ENCODE results near the gene SNED1.

The SNED1 gene

DNA sequence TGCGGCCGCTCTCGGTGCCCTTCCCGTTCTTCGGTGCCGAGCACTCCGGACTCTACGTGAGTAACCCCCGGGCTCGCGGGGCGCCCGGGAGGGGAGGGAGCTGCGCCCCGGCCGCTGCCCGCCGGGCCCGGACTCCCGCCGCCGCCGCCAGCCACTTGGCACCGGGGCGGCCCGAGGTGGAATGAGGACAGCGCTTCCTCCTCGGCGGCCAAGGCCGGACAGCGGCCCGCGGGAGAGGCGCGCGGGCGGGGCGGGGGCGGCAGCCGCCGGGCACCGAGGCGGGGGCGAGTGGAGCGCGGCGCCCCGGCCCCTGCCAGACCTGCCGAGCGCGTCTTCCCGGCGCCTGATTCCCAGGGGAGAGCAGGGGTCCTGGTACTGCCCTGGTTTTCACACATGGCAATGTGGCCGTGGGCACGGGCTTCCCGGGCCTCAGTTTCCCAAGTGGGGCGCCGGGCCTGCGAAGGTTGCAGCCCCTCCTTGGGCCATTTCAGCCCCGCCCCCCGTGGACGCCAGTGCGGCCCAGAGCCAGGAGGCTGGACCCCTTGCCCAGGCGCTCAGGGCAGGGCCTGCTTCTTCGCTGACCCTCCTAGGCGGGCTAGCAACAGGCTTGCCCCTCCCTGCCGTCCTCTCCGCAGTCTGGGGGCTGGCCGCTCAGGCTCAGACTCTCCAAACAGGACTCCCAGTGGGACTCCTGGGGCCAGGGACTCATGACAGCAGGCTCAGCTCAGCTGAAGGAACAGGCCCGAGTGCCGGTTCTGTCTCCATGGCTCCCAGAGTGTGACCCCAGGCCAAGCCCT is 775 bp downstream of the SNED1 start:
- Histone ChIP-seq H3K27ac (peak overlapping the region; percentile 54 to 87), H3K36me3 (peaks cover 12 to 40% (median 17%) of the 10 kb centered on the region in 3 donors), H3K4me1 (peaks cover 0 to 63% (median 37%) of the 10 kb centered on the region in 4 donors), H3K4me3 (peak overlapping the region; percentile 66 to 87), H3K9me3 (peaks cover 0 to 14% (median 11%) of the 10 kb centered on the region in 3 donors), H3K27me3 (no peaks in the 10 kb centered on the region)
- TF ChIP-seq CTCF (IDR thresholded peaks at IDR 0.05) = no peak
- peak; percentile 30 to 76 for DNase-seq
- intact Hi-C loops (cut with DNase I; ENCODE audit: low total_unique reads) = no loop called here

DNA sequence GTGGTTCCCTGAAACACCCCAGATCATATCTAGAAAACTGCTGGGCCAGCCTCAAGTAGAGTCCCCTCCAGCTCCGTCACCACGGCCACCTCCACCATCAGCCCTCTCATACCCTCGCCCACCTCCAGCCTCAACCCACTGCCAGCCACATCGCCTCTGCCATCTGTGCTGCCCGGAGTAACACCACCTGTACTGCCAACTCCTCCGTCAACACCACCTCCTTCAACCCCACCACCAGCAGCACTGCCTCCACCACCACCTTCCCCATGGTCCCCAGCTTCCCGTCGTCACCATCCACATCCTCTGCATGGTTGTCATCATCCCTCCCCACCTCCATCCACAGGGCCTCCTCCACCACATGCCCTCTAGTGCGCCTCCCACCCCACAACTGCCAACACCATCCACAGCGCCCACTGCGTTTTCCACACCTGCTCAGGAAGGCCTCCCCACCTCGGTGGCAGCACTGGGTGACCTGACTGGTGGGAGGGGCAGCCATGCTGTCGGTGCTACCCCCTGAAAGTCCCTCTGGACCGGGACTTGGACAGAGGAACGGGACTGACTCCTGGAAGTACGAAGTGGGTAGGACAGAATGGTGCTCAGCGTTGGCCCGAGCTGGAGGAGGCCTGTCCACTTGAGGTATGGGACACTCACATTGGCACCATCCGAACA is 1.6 kb downstream of the SNED1 start:
- peaks cover 16 to 40% (median 17%) of the 10 kb centered on the region in 3 donors for H3K36me3 ChIP-seq
- H3K27me3 ChIP-seq = no peaks in the 10 kb centered on the region
- no peak for TF ChIP-seq CTCF (IDR thresholded peaks at IDR 0.05)
- peaks cover 0 to 55% (median 33%) of the 10 kb centered on the region in 4 donors for H3K4me1 ChIP-seq
- peaks cover 0 to 18% (median 17%) of the 10 kb centered on the region in 3 donors for H3K9me3 ChIP-seq
- peak overlapping the region; percentile 66 to 87 for H3K4me3 ChIP-seq
- peak; percentile 26 to 67 for DNase-seq
- peak overlapping the region in 1 of 2 donors; percentile 54 for H3K27ac ChIP-seq
- intact Hi-C loops (cut with DNase I; ENCODE audit: low total_unique reads) = no loop called here

GRCh38 chr2:241000831-241001321 is 2.5 kb downstream of the SNED1 start:
- Histone ChIP-seq H3K27ac (no peak overlapping the region), H3K9me3 (peaks cover 0 to 24% (median 17%) of the 10 kb centered on the region in 3 donors), H3K4me3 (no peak overlapping the region), H3K4me1 (peaks cover 0 to 48% (median 29%) of the 10 kb centered on the region in 4 donors), H3K27me3 (no peaks in the 10 kb centered on the region), H3K36me3 (peaks cover 16 to 40% (median 17%) of the 10 kb centered on the region in 3 donors)
- peak in 1 of 2 donors; percentile 64 for DNase-seq
- intact Hi-C loops (cut with DNase I; ENCODE audit: low total_unique reads) = no loop called here
- no peak for TF ChIP-seq CTCF (IDR thresholded peaks at IDR 0.05)

DNA sequence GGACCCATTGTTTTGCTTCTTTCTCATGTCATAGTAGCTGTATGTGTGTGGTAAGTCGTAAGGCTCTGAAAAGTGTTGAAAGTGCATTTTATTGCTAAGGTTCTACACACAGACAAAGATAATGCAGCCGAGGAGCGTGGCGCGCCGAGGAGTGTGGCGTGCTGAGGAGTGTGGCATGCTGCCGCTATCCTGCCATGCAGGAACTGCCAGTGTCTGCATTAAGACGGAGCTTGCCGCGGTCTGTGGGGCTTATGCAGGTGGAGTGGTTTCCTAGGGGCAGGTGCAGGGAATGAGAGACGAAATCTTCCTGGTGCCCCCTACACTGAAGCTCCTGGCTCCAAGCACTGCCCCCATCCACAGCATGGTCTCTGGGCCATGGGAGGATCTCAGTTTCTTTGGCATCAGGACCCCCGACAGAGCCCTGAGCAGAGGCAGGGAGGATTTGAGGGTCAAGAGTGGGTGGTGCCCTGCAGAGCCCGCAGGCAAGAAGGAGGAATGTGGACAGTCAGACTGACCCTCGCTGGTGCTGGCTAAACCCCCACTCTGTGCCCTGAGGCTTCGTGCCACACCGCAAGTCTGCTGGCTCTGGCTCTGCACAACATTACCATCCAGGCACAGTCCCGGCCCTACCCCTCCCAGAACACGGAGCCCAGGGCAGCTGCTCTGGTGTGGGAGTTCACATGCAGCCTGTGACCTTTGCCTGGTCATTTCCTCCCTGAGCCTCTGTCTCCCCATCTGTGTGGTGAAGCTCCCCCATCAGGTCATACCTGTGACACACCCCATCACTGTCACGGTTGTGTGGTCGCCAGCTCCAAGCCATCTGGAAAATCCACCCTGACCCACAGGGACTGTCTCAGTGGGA is 3.2 kb downstream of the SNED1 start:
- peaks cover 0 to 42% (median 22%) of the 10 kb centered on the region in 4 donors for H3K4me1 ChIP-seq
- H3K27me3 ChIP-seq = no peaks in the 10 kb centered on the region
- H3K36me3 ChIP-seq = peaks cover 16 to 40% (median 17%) of the 10 kb centered on the region in 3 donors
- no peak for TF ChIP-seq CTCF (IDR thresholded peaks at IDR 0.05)
- H3K27ac ChIP-seq = no peak overlapping the region
- DNase-seq = peak in 1 of 2 donors; percentile 64
- intact Hi-C loops (cut with DNase I; ENCODE audit: low total_unique reads) = no loop called here
- peaks cover 0 to 24% (median 17%) of the 10 kb centered on the region in 3 donors for H3K9me3 ChIP-seq
- no peak overlapping the region for H3K4me3 ChIP-seq
